HFF-Myc (cell line): ENCODE data around the gene KRTDAP.

Experiments
- DNase-seq: peaks from one replicate; pipeline ENCODE4 v3.0.0-alpha.2; 2011; ENCODE audit warnings: low read depth; ENCODE audit errors: extremely low read depth
- H3K4me3 ChIP-seq: replicated peaks from 2 replicates; pipeline ENCODE4 v1.5.1; 2011; ENCODE audit warnings: low read depth, mild to moderate bottlenecking, control low read depth, low read length
- CTCF ChIP-seq: IDR thresholded peaks from 2 replicates; pipeline ENCODE4 v1.5.1; 2012; ENCODE audit warnings: mild to moderate bottlenecking, low read depth, low read length, control low read depth; ENCODE audit errors: missing control alignments

The KRTDAP gene

GRCh38 chr19:35444735-35445134 lies 45.5 kb downstream of the KRTDAP start:
- no peak for DNase-seq
- no peak overlapping the region for H3K4me3 ChIP-seq
- TF ChIP-seq CTCF = no peak

DNA sequence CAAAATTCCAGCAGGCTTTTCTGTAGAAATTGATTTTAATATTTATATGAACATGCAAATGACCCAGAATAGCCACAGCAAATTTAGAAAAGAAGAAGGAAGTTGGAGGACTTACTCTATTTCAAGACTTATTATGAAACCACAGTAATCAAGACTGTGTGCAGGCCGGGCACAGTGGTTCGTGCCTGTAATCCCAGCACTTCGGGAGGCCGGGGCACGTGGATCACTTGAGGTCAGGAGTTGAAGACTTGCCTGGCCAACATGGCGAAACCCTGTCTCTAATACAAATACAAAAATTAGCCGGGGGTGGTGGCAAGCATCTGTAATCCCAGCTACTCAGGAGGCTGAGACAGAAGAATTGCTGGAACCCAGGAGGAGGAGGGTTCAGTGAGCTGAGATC lies 48.2 kb downstream of the KRTDAP start:
- no peak for TF ChIP-seq CTCF
- no peak overlapping the region for H3K4me3 ChIP-seq
- DNase-seq = no peak

- no peak for DNase-seq
- TF ChIP-seq CTCF = no peak
- H3K4me3 ChIP-seq = no peak overlapping the region
Measured at GRCh38 chr19:35439921-35440320, 50.3 kb downstream of the KRTDAP start.

DNA sequence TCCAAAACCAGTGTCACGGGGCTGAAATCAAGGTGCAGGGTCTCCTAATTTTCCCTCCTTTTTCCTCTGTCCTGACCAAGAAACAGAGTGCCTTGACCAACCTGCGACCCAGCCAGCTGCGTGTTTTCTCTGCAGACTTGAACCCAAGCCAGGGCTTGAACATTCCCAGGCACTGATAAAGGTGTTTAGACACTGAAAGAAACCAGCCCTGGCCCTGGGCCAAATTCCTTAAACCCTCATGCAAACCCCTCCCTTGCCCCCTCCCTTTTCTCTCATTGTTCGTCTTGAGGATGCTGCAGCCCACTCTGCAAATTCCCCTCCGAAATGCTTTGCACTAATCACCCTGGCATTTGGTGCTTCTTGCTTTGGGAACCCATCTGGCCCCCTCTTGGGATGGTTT lies 51.7 kb downstream of the KRTDAP start:
- DNase-seq = no peak
- no peak overlapping the region for H3K4me3 ChIP-seq
- no peak for TF ChIP-seq CTCF

DNA sequence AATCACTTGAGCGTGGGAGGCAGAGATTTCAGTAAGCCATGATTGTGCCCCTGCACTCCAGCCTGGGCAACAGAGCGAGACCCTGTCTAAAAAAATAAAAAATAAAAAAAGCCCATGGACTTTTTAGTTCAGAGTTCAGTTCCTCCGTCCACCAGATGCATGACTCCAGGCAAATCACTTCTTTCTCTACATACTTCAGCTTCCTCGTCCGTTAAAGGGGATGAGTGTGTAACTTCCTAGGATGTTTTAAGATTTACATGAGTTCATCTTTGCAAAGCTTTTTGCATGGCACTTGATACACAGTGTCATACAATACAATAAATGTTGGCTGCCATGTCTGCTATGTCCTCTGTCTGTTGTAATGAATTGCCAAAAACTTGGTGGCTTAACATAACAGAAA lies 52.2 kb downstream of the KRTDAP start:
- H3K4me3 ChIP-seq = no peak overlapping the region
- no peak for TF ChIP-seq CTCF
- DNase-seq = no peak

GRCh38 chr19:35437406-35437951 lies 52.8 kb downstream of the KRTDAP start:
- H3K4me3 ChIP-seq = no peak overlapping the region
- no peak for TF ChIP-seq CTCF
- no peak for DNase-seq
